HG02852 (cell line): Measurements from ENCODE around the gene DQX1.
"Not testable (repeated sequence)": the region's sequence is repeated elsewhere in the genome, so short reads cannot be mapped to it uniquely, and the experiment has no call there.

ENCODE experiments used
- ATAC-seq: cut with Tn5 transposase; IDR thresholded peaks from one replicate; pipeline ENCODE4 v1.9.1; 2021; ENCODE audit warnings: mild to moderate bottlenecking, moderate library complexity; ENCODE audit not compliant: unreplicated experiment

DQX1 gene

GRCh38 chr2:74497777-74498499, 28.1 kb downstream of the DQX1 start:
- ATAC-seq: no peak

DNA sequence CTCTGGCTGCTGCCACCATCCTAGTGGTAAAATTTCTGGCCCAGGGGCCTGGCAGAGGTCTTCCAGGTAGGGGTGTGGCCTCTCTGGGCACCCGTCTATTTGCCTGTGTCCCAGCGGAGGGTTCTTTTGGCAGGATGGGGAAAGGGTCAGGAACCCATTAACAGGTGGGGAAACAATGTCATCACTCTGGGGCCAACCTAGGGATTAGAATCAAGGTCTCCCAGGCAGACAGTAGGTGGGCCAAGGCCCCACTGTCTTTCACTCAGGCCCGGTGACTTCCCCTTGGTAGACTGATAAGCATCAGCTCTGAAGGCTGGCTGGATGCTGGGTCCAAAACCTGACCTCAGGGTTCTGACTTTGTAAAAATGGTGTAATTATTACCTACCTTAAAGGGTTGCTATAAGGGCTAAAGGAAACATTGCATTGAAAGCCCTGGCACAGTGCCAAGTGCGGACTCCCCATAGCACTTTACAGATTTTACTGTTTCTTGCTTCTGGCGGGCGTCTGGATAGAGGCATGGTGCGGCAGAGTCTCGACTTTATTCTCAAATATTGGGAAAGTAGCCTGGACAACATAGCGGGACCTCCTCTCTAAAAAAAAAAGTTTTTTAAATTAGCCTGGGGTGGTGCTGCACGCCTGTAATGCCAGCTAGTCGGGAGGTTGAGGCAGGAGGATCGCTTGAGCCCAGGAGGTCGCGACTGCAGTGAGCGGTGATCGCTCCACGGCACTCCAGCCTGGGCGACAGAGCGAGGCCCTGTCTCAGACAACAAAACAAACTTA, 28.8 kb downstream of the DQX1 start:
- ATAC-seq: no peak

- no peak for ATAC-seq
These were observed 30.6 kb downstream of the DQX1 start for GRCh38 chr2:74495440-74495839.

DNA sequence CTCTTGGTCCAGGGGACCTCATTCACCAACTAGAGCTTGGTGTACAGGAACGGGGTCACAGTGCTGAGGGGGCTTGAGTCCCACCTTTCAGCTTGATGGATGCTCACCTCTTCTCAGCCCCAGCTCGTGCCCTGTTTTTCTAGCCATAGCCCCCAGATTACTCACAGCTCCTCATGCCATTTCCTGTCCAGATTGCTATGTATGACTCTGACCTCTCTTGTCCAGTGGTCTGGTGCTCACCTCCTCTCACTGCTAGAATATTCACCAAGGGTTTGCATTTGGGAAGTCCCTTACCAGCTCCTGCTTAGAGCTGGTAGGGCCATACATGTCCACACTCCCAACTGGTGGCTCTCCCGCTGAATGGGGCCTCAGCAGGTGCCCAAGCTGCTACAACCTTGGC, 32.5 kb downstream of the DQX1 start:
- ATAC-seq: no peak

DNA sequence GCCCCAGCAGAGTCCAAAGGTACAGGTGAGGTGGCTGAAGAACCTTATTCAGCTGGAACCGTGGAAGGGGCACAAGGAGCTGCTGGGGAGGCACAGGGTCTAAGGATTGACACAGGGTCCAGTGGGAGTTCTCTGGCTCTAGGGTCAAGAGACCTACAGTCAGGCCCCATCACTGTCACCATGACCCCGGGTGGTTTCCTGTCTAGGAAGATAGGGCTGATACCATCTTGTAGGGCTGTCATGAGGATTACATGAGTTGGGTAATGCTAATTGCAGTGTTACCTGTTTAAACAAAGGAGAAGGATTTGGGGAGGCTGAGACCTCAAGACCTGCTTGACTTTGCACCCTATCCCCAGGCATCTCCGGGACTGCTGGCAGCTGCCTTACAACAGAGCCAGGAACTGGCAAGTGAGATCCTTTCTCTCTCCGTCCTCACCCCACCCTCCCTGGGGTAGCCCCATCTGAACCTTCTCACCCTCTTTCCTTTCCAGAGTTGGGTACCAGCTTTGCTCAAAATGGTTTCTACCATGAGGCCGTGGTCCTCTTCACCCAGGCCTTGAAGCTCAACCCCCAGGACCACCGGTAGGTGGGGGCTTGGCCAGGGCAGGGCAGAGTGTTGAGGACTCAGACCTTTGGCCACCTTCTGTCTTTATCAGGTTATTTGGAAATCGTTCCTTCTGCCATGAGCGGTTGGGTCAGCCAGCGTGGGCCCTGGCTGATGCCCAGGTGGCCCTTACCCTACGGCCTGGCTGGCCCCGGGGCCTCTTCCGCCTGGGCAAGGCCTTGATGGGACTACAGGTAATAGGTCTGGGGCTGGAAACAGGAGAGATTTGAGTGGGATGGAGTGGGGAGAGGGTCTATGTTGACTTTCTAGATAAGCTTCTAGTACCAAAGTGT, 34.1 kb downstream of the DQX1 start:
- no peak for ATAC-seq

GRCh38 chr2:74489906-74490305, 36.1 kb downstream of the DQX1 start:
- no peak for ATAC-seq

DNA sequence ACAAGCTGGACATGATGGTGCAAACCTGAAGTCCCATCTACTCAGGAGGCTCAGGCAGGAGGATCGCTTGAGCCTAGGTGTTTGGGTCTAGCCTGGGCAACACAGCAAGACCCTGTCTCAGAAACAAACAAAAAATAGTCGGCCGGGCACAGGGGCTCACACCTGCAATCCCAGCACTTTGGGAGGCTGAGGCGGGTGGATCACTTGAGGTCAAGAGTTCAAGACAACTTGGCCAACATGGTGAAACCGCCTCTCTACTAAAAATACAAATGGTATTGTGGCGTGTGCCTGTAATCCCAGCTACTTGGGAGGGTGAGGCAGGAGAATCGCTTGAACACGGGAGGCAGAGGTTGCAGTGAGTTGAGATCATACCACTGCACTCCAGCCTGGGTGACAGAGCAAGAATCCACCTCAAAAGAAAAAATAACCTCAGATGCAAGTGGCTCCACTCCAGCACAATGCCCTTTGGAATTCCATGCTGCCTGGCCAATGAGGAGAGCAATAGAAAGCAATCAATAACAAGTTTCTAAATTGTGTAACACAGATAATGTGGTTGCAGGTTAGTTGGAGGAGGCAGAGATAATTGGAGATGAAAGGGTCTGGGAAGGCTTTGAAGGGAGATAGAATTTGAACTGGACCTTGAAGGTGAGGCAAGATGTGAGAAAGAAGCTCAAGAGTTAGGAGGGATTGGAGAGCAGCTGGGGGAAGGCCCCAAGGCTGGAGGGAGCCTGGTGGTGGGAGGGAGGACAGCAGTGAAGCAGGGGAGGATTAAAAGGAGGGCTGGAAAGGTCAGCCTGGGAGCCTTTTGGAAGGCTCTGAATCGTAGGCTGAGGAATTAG, 37.2 kb downstream of the DQX1 start:
- no peak for ATAC-seq

GRCh38 chr2:74486141-74486540, 39.9 kb downstream of the DQX1 start:
- ATAC-seq: no peak

DNA sequence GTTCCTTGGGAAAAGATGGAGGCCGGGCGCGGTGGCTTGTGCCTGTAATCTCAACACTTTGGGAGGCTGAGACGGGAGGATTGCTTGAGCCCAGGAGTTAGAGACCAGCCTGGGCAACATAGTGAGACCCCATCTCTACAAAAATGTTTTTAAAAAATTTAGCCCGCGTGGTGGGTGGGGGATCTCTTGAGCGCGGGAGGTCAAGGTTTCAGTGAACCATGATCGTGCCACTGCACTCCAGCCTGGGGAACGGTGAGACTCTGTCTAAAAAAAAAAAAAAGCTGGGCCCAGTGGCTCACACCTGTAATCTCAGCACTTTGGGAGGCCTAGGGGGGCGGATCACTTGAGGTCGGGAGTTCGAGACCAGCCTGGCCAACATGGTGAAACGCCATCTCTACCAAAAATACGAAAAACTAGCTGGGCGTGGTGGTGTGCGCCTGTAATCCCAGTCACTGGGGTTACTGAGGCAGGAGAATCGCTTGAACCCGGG, 42.3 kb downstream of the DQX1 start:
- ATAC-seq: not testable (repeated sequence)

DNA sequence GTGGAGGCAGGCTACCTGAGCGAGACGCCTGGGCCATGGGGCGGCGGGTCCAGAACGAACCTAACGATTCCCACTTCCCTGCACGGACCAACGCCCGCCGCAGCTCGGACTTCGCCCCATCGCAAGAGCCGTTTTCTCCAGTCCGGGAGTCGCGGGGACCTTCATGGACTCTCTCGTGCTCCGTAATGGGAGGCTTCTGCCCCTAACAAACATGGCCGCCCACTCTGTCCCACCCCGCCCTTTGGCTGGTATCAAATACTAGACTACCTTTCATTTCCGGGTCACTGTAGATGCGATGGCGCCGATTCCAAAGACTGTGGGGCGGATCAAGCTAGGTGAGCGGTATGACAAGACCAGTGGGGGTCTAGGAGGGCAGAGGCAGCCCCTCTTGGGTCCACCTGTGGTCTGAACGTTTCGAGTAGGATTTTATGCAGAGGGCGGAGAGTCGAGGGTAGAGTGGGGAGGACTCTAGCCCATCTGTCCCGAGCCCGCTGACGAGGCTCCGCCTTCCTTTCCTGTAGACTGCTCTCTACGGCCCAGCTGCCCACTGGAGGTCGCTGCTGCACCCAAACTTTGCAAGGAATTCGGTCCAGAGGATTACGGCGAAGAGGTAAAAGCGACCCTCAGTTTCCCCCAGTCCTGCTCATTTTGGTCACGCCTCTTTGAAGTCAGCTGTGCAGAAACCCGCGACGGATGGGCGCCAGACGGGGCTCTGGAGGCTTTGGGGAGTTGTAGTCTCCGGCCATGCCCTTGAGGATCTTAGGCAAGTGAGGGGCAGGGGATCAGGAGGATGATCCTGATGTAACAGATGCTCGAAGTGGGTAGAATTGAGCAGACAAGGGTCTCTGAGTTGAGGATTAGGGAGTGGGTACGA, 43.0 kb downstream of the DQX1 start, which contains the start of the genes CCDC142 and TTC31:
TSS of gene CCDC142 (minus strand) at position 198 of the 874 bp plus-strand sequence. CDS start at position 37, 161 bp downstream.
TSS of gene TTC31 (plus strand) at position 281 of the 874 bp plus-strand sequence. CDS start at position 296, 15 bp downstream.
- ATAC-seq: peak; percentile 89

- ATAC-seq: peak; percentile 35
These were observed 43.9 kb downstream of the DQX1 start for GRCh38 chr2:74481961-74482800.

DNA sequence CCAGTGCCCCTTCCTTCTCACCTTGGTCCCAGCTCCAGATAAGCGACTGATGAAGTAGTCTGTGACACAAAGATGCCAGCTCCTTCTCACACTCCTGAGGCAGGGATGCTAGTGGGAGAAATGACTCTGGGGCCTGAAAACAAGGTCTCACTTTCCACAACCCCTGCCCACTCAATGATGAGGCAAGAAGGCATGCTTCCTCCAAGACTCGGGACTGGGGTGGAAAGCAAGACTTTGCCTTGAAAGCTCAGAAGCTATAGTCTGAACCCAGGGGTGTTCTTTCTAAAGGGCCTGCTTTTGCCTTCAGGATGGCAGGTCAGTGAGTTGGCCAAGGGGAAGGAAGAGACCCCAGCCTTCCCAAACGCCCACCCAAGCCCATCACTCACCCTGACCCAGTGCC, 44.6 kb downstream of the DQX1 start:
- ATAC-seq: no peak

GRCh38 chr2:74474899-74475298, 51.1 kb downstream of the DQX1 start:
- no peak for ATAC-seq

DNA sequence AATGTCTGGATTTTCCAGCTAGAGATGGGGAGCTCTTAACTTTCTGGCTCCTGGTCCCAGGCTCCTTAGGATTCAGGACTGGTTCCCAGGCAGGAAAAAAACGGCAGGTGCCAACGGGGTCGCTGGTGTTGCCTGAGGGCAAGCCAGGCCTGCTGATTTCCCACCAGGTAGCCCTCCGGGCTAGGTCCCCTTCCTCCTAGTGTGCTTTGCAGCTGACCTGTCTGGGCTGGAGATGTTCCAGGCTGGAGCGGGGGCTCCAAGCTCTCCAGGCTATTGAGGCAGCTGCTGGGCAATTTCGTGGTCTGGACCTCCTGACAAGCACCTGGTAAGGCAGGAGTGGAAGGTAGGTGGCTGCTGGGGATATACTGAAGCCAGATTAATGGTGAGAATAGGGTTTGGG, 51.5 kb downstream of the DQX1 start:
- no peak for ATAC-seq

GRCh38 chr2:74472945-74473258, 53.1 kb downstream of the DQX1 start:
- no peak for ATAC-seq

- ATAC-seq: peak; percentile 83
These were observed 53.7 kb downstream of the DQX1 start, which contains the start of gene MRPL53 for GRCh38 chr2:74472086-74472944. Gene MRPL53, minus strand, starts transcription at chr2:74472680. Its CDS starts 20 bp downstream, at chr2:74472660.

DNA sequence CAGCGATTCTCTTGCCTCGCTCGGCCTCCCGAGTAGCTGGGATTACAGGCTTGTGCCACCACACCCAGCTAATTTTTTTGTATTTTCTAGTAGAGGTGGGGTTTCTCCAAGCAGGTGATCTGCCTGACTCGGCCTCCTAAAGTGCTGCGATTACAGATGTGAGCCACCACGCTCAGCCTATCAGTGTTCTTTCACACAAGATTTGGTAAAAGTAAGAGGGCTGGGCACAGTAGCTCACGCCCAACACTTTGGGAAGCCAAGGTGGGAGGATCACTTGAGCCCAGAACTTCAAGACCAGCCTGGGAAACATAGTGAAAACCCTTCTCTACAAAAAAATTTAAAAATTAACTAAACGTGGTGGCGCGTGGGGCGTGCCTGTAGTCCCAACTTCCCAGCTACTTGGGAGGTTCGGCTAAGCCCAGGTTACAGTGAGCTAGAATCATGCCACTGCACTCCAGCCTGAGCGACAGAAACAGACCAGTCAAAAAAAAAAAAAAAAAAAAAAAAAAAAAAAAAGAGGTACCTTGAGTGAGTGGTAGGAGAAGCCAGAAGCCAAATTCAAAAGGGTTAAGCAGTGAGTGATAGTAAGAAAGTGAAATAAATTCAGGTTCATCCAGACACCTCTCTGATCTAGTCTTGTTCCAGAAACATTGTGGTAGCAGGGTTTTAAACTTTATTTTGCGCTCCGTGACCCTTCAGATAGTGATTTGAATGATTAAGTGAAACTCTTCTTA, 54.5 kb downstream of the DQX1 start:
- no peak for ATAC-seq
